SK-N-SH (cell line): Measurements from ENCODE around the gene CEACAM1. TPM values are rescaled to one million over a fixed set of nuclear protein-coding genes. Genes with fewer than 3 reads are reported as not detected.

Source experiments
- CTCF ChIA-PET: fragments of 300-600, 350-600 bp; formaldehyde crosslinking; extraction: SDS; loops from one replicate; lab custom pipeline; 2021; lab: Yijun Ruan, JAX
- POLR2A ChIA-PET: fragments of 350-600 bp; sonication (Branson Sonifier 250); formaldehyde crosslinking; extraction: SDS; loops from one replicate; lab custom pipeline; 2020; ENCODE audit warnings: antibody characterized with exemption, inconsistent platforms; lab: Yijun Ruan, JAX
- DNase-seq: peaks from one replicate; pipeline ENCODE4 v3.0.0; 2012
- H2AFZ ChIP-seq: fragments of 200-600 bp; sonication (generic); 2 replicates; pipeline ENCODE4 v1.8.1; 2016; ENCODE audit warnings: antibody characterized with exemption, mild to moderate bottlenecking, low read depth
- H3F3A ChIP-seq: fragments of 200-600 bp; sonication (generic); replicated peaks from 2 replicates; pipeline ENCODE3; 2016; ENCODE audit warnings: antibody characterized with exemption, mild to moderate bottlenecking; ENCODE audit not compliant: insufficient read depth
- H3K27ac ChIP-seq, 2 experiments: fragments of 200-500 bp in 1 of 2; fragments of 200-600 bp in 1 of 2; sonication (Bioruptor generic) in 1 of 2; sonication (generic), shearing (Covaris generic) in 1 of 2; 2 replicates each; pipeline versions ENCODE4 v1.5.1 to v1.6.1; 2014 to 2016; ENCODE audit warnings: low read depth in 2 of 2, inconsistent platforms in 1 of 2, low read length in 1 of 2, mild to moderate bottlenecking in 1 of 2, mixed read lengths in 1 of 2
- H3K27me3 ChIP-seq: fragments of 200-600 bp; sonication (generic), shearing (Covaris generic); 2 replicates; pipeline ENCODE4 v1.6.1; 2016; ENCODE audit warnings: mixed run types; ENCODE audit not compliant: insufficient read depth
- H3K36me3 ChIP-seq, 2 experiments: fragments of 200-500 bp in 1 of 2; fragments of 200-600 bp in 1 of 2; sonication (Bioruptor generic) in 1 of 2; sonication (generic) in 1 of 2; replicated peaks in 1 of 2; 2 replicates each; pipeline versions ENCODE3 to v1.5.1; 2014 to 2016; ENCODE audit warnings: low read length in 1 of 2, mild to moderate bottlenecking in 1 of 2; ENCODE audit not compliant: insufficient read depth in 2 of 2, control insufficient read depth in 1 of 2
- H3K4me1 ChIP-seq, 2 experiments: fragments of 200-500 bp in 1 of 2; fragments of 200-600 bp in 1 of 2; sonication (Bioruptor generic) in 1 of 2; sonication (generic), shearing (Covaris generic) in 1 of 2; 2 replicates each; pipeline versions ENCODE4 v1.5.1 to v1.6.1; 2014 to 2016; ENCODE audit warnings: low read depth in 1 of 2, low read length in 1 of 2, mixed run types in 1 of 2; ENCODE audit not compliant: insufficient read depth in 2 of 2, control insufficient read depth in 1 of 2
- H3K4me2 ChIP-seq: fragments of 200-600 bp; sonication (generic), shearing (Covaris generic); 2 replicates; pipeline ENCODE4 v1.6.1; 2017; ENCODE audit warnings: mixed run types
- H3K4me3 ChIP-seq, 2 experiments: fragments of 200-500 bp in 1 of 2; fragments of 200-600 bp in 1 of 2; sonication (Bioruptor generic) in 1 of 2; sonication (generic), shearing (Covaris generic) in 1 of 2; 2 replicates each; pipeline versions ENCODE4 v1.5.1 to v1.8.1; 2014 to 2016; ENCODE audit warnings: low read depth in 2 of 2, inconsistent platforms in 1 of 2, low read length in 1 of 2, mild to moderate bottlenecking in 1 of 2, mixed read lengths in 1 of 2, moderate library complexity in 1 of 2
- H3K79me2 ChIP-seq: fragments of 200-600 bp; sonication (generic); 2 replicates; pipeline ENCODE4 v1.8.1; 2017; ENCODE audit warnings: mild to moderate bottlenecking; ENCODE audit not compliant: insufficient read depth
- H3K9ac ChIP-seq: fragments of 200-600 bp; sonication (generic); 2 replicates; pipeline ENCODE4 v1.6.1; 2017; ENCODE audit warnings: mixed run types
- H3K9me2 ChIP-seq: fragments of 200-600 bp; sonication (generic); 2 replicates; pipeline ENCODE4 v1.6.1; 2017; ENCODE audit warnings: mixed run types
- H3K9me3 ChIP-seq: fragments of 200-600 bp; sonication (generic); 2 replicates; pipeline ENCODE4 v1.6.1; 2017; ENCODE audit warnings: mixed run types, mild to moderate bottlenecking, moderate library complexity
- H4K20me1 ChIP-seq: fragments of 200-600 bp; sonication (generic); 2 replicates; pipeline ENCODE4 v1.6.1; 2017; ENCODE audit warnings: mild to moderate bottlenecking, mixed run types; ENCODE audit not compliant: insufficient read depth
- CTCF ChIP-seq: fragments of 200-600 bp; sonication (generic); IDR thresholded peaks from 2 replicates; pipeline ENCODE4 v1.6.1; 2017; ENCODE audit warnings: antibody characterized with exemption, mild to moderate bottlenecking, moderate library complexity
- ELF1 ChIP-seq: IDR thresholded peaks from 2 replicates; pipeline ENCODE4 v1.4.0; 2012
- EP300 ChIP-seq, 2 experiments: IDR thresholded peaks; 2 replicates each; pipeline versions ENCODE4 v1.4.0 to v1.6.1; 2012; ENCODE audit warnings: borderline replicate concordance in 1 of 2, low read depth in 1 of 2, low read length in 1 of 2
- FOSL2 ChIP-seq: IDR thresholded peaks from 2 replicates; pipeline ENCODE4 v1.4.0; 2012; ENCODE audit warnings: low read depth, mild to moderate bottlenecking, moderate library complexity, borderline replicate concordance
- FOXM1 ChIP-seq: IDR thresholded peaks from 2 replicates; pipeline ENCODE4 v1.4.0; 2012; ENCODE audit warnings: low read depth, mild to moderate bottlenecking
- GABPA ChIP-seq: IDR thresholded peaks from 2 replicates; pipeline ENCODE4 v1.4.0; 2012; ENCODE audit warnings: low read depth, mild to moderate bottlenecking
- IRF3 ChIP-seq: fragments of 150-350 bp; IDR thresholded peaks from 2 replicates; pipeline ENCODE4 v1.6.1; 2016; ENCODE audit warnings: mild to moderate bottlenecking, low read depth, low read length
- JUND ChIP-seq: IDR thresholded peaks from 2 replicates; pipeline ENCODE4 v1.4.0; 2012
- MAX ChIP-seq: IDR thresholded peaks from 2 replicates; pipeline ENCODE4 v1.4.0; 2012; ENCODE audit warnings: low read depth
- MEF2A ChIP-seq: IDR thresholded peaks from 2 replicates; pipeline ENCODE4 v1.4.0; 2012; ENCODE audit warnings: low read depth, borderline replicate concordance
- PBX3 ChIP-seq: IDR thresholded peaks from 2 replicates; pipeline ENCODE4; 2012
- POLR2AphosphoS5 ChIP-seq: IDR thresholded peaks from 2 replicates; pipeline ENCODE4 v1.6.1; 2012; ENCODE audit warnings: low read depth, low read length
- RAD21 ChIP-seq: IDR thresholded peaks from 2 replicates; pipeline ENCODE4 v1.6.1; 2012; ENCODE audit warnings: mild to moderate bottlenecking, low read length
- RCOR1 ChIP-seq: fragments of 150-350 bp; IDR thresholded peaks from 2 replicates; pipeline ENCODE4 v1.6.1; 2017; ENCODE audit warnings: antibody characterized with exemption, low read length
- REST ChIP-seq: IDR thresholded peaks from 2 replicates; pipeline ENCODE4 v1.6.1; 2012; ENCODE audit warnings: mild to moderate bottlenecking, low read depth, low read length, moderate library complexity
- TEAD4 ChIP-seq: IDR thresholded peaks from 2 replicates; pipeline ENCODE4 v1.4.0; 2012; ENCODE audit warnings: mild to moderate bottlenecking, borderline replicate concordance; ENCODE audit not compliant: insufficient read depth
- USF2 ChIP-seq: fragments of 150-350 bp; IDR thresholded peaks from 2 replicates; pipeline ENCODE4 v1.6.1; 2017; ENCODE audit warnings: antibody characterized with exemption, low read length, low read depth, borderline replicate concordance
- WGBS: methylation state at CpG from one replicate; pipeline ENCODE4 v1.1.6; 2017; ENCODE audit warnings: low lambda C conversion rate; 5-methylcytosine and 5-hydroxymethylcytosine counted together
- polyA plus RNA-seq, 3 experiments: library from polyadenylated mRNA; depleted of rRNA; stranded (reverse); fragments of >200 nt; gene quantifications; 2 replicates each; pipeline ENCODE4 v1.2.3, GENCODE V29; 2012

Gene CEACAM1
- polyA plus RNA-seq, 1 of the 3 experiments (the other 2 are of a cell fraction): 0.53 TPM

- H3K27ac ChIP-seq: no peak overlapping the region
- no peak overlapping the region for H3K9ac ChIP-seq
- H3K4me1 ChIP-seq: no peaks in the 10 kb centered on the region
- H3K4me3 ChIP-seq: no peak overlapping the region
- ChIA-PET POLR2A (no interaction called here), CTCF (interaction anchor here (1.1 kb wide), 1 partner anchor 96 kb away, joined by 3 read pairs; no protein-coding TSS in a partner anchor)
- H3K9me2 ChIP-seq: no peaks in the 10 kb centered on the region
- no peak overlapping the region for H3K4me2 ChIP-seq
- no peak overlapping the region for H2AFZ ChIP-seq
- H3K79me2 ChIP-seq: no peaks in the 10 kb centered on the region
- H3K9me3 ChIP-seq: no peaks in the 10 kb centered on the region
- peaks cover 5% of the 10 kb centered on the region; the same call in 1 of the 2 replicates for H3K27me3 ChIP-seq
- TF ChIP-seq RCOR1: no peak
- no peak for TF ChIP-seq EP300 (IDR thresholded peaks at IDR 0.05; ENCODE audit: borderline replicate concordance in 1 of 2, low read depth in 1 of 2, low read length in 1 of 2)
- TF ChIP-seq PBX3: no peak
- TF ChIP-seq REST: no peak
- no peaks in the 10 kb centered on the region for H4K20me1 ChIP-seq
- H3F3A ChIP-seq: no peaks in the 10 kb centered on the region
- H3K36me3 ChIP-seq: no peaks in the 10 kb centered on the region
- DNase-seq: no peak
These were observed 6.1 kb upstream of the CEACAM1 start for GRCh38 chr19:42534391-42534790.

GRCh38 chr19:42532891-42533290 is 4.6 kb upstream of the CEACAM1 start:
- Histone ChIP-seq H3K27ac (no peak overlapping the region), H4K20me1 (no peaks in the 10 kb centered on the region), H3K36me3 (no peaks in the 10 kb centered on the region), H3K9me3 (no peaks in the 10 kb centered on the region), H3K9me2 (no peaks in the 10 kb centered on the region), H3K27me3 (no peaks in the 10 kb centered on the region), H3K4me1 (no peaks in the 10 kb centered on the region; a peak in 1 of 4 replicates), H3K4me2 (no peak overlapping the region), H2AFZ (no peak overlapping the region), H3K79me2 (no peaks in the 10 kb centered on the region), H3K9ac (no peak overlapping the region), H3F3A (no peaks in the 10 kb centered on the region), H3K4me3 (no peak overlapping the region)
- WGBS: 87% methylated on average over 1 of the region's 2 CpGs
- DNase-seq: no peak
- ChIA-PET CTCF (interaction anchor here (1.1 kb wide), 1 partner anchor 83 kb away, joined by 4 read pairs; no protein-coding TSS in a partner anchor), POLR2A (no interaction called here)
- TF ChIP-seq ELF1 (no peak), FOXM1 (no peak), RAD21 (no peak), POLR2AphosphoS5 (no peak), USF2 (no peak), RCOR1 (no peak), MEF2A (no peak), IRF3 (no peak), FOSL2 (no peak), EP300 (IDR thresholded peaks at IDR 0.05; ENCODE audit: borderline replicate concordance in 1 of 2, low read depth in 1 of 2, low read length in 1 of 2) (no peak), MAX (no peak), CTCF (no peak), GABPA (no peak), JUND (no peak), TEAD4 (no peak)
